B cell (primary cell): ENCODE measurements around the gene ALG1. TPM values are rescaled to one million over a fixed set of nuclear protein-coding genes. Genes with fewer than 3 reads are reported as not detected.
"Not testable (repeated sequence)": the region's sequence is repeated elsewhere in the genome, so short reads cannot be mapped to it uniquely, and the experiment has no call there.

Source experiments
- ATAC-seq: fragments of 200-7000 bp; cut with Tn5 transposase; one replicate; pipeline ENCODE4 v1.10.0; 2021; ENCODE audit warnings: low read depth, mild to moderate bottlenecking, moderate number of reproducible peaks, moderate library complexity
- CTCF ChIA-PET: fragments of 350-600 bp; sonication (Branson Sonifier 250); formaldehyde crosslinking; loops from one replicate; lab custom pipeline; 2021; ENCODE audit warnings: antibody characterized with exemption, inconsistent platforms; lab: Charles Lee
- POLR2A ChIA-PET: fragments of 350-600 bp; sonication (Branson Sonifier 250); formaldehyde crosslinking; loops from one replicate; lab custom pipeline; 2021; ENCODE audit warnings: antibody characterized with exemption; lab: Charles Lee
- DNase-seq: peaks from one replicate; pipeline ENCODE4 v3.0.0; 2013
- H2AFZ ChIP-seq: 2 replicates; pipeline ENCODE4 v1.6.1; 2012; ENCODE audit warnings: mild to moderate bottlenecking, low read depth, low read length; ENCODE audit not compliant: insufficient read depth, poor library complexity, severe bottlenecking
- H3K27ac ChIP-seq, 2 donors: 1 replicate in 1 of 2; 2 replicates in 1 of 2; pipeline ENCODE4 v1.5.1; 2012 to 2013; ENCODE audit warnings: low read length in 2 of 2, mild to moderate bottlenecking in 2 of 2, moderate library complexity in 1 of 2
- H3K27me3 ChIP-seq, 4 experiments: fragments of 200-600 bp in 1 of 4; sonication (generic) in 1 of 4; replicated peaks in 1 of 4; 1 replicate in 2 of 4; 2 replicates in 2 of 4; pipeline versions ENCODE4 v1.6.1 to v1.7.0; 2013 to 2016; ENCODE audit warnings: low read length in 3 of 4, mild to moderate bottlenecking in 2 of 4, mixed read lengths in 1 of 4, moderate library complexity in 1 of 4; ENCODE audit not compliant: insufficient read depth in 4 of 4, control insufficient read depth in 3 of 4; ENCODE audit errors: control extremely low read depth in 1 of 4
- H3K36me3 ChIP-seq, 2 experiments: replicated peaks in 1 of 2; 1 replicate in 1 of 2; 2 replicates in 1 of 2; pipeline versions ENCODE4 v1.6.1 to v1.7.1; 2013; ENCODE audit warnings: low read length in 1 of 2; ENCODE audit not compliant: insufficient read depth in 2 of 2, control insufficient read depth in 1 of 2; ENCODE audit errors: control extremely low read depth in 1 of 2, extremely low read depth in 1 of 2
- H3K4me1 ChIP-seq, 2 donors: fragments of 200-600 bp in 1 of 2; sonication (generic) in 1 of 2; 1 replicate in 1 of 2; 2 replicates in 1 of 2; pipeline versions ENCODE4 v1.5.1 to v1.6.1; 2013 to 2017; ENCODE audit warnings: low read length in 2 of 2; ENCODE audit not compliant: control insufficient read depth in 2 of 2, insufficient read depth in 2 of 2
- H3K4me2 ChIP-seq: replicated peaks from 2 replicates; pipeline ENCODE3; 2012; ENCODE audit warnings: mild to moderate bottlenecking, low read depth, low read length; ENCODE audit not compliant: poor library complexity, severe bottlenecking
- H3K4me3 ChIP-seq, 5 experiments: fragments of 200-600 bp in 1 of 5; sonication (generic) in 1 of 5; 1 replicate in 3 of 5; 2 replicates in 2 of 5; pipeline versions ENCODE4 v1.5.1 to v1.7.0; 2011 to 2016; ENCODE audit warnings: low read length in 4 of 5, mild to moderate bottlenecking in 4 of 5, low read depth in 2 of 5, control low read depth in 1 of 5, moderate library complexity in 1 of 5; ENCODE audit not compliant: insufficient read depth in 1 of 5; ENCODE audit errors: control extremely low read depth in 1 of 5, extremely low read depth in 1 of 5
- H3K79me2 ChIP-seq: fragments of 200-600 bp; sonication (generic); one replicate; pipeline ENCODE4 v1.6.0; 2016; ENCODE audit warnings: low read length; ENCODE audit not compliant: control insufficient read depth, insufficient read depth
- H3K9ac ChIP-seq: fragments of 200-600 bp; sonication (generic); 2 replicates; pipeline ENCODE4 v1.6.1; 2017; ENCODE audit warnings: mild to moderate bottlenecking, low read length, moderate library complexity
- H3K9me3 ChIP-seq, 3 donors: one replicate each; pipeline versions ENCODE4 v1.6.1 to v1.7.1; 2013; ENCODE audit warnings: low read length in 2 of 3; ENCODE audit not compliant: control insufficient read depth in 2 of 3, insufficient read depth in 1 of 3; ENCODE audit errors: control extremely low read depth in 1 of 3
- H4K20me1 ChIP-seq: 2 replicates; pipeline ENCODE4 v1.6.0; 2012; ENCODE audit warnings: mild to moderate bottlenecking, low read length; ENCODE audit not compliant: insufficient read depth, control insufficient read depth, poor library complexity, severe bottlenecking
- H3K27ac Mint-ChIP-seq: one replicate; pipeline ENCODE4 v1.8.0; 2021; ENCODE audit warnings: mixed read lengths
- H3K27me3 Mint-ChIP-seq: one replicate; pipeline ENCODE4 v1.8.0; 2021; ENCODE audit warnings: mixed read lengths
- H3K4me1 Mint-ChIP-seq: one replicate; pipeline ENCODE4 v1.8.0; 2021; ENCODE audit warnings: mixed read lengths
- H3K4me3 Mint-ChIP-seq: one replicate; pipeline ENCODE4 v1.8.0; 2021; ENCODE audit warnings: mixed read lengths
- H3K9me3 Mint-ChIP-seq: one replicate; pipeline ENCODE4 v1.8.0; 2022; ENCODE audit warnings: mixed read lengths; ENCODE audit not compliant: insufficient read depth
- WGBS: methylation state at CpG from one replicate; pipeline ENCODE4 v1.1.5; 2013; ENCODE audit warnings: missing lambda C conversion rate; ENCODE audit not compliant: insufficient coverage; 5-methylcytosine and 5-hydroxymethylcytosine counted together
- intact Hi-C: fragments of 100-400 bp; cut with micrococcal nuclease; formaldehyde crosslinking; loops from one replicate; pipeline ENCODE4 v1.10.0; 2022
- polyA plus RNA-seq: library from polyadenylated mRNA; depleted of rRNA; stranded (reverse); fragments of >200 nt; gene quantifications from 2 replicates; pipeline ENCODE4 v1.2.3, GENCODE V29; 2012
- total RNA-seq, 2 donors: library from RNA; stranded (reverse); fragments of 120-200 nt in 1 of 2; gene quantifications; 1 replicate in 1 of 2; 2 replicates in 1 of 2; pipeline versions ENCODE4 v1.2.3 to v1.2.4, GENCODE V29; 2013 to 2022

ALG1 gene
- total and polyA plus RNA-seq, 2 donors (not counting 1 experiment from before 2014, with no cell fraction given), result 12.2 to 24.2 TPM

DNA sequence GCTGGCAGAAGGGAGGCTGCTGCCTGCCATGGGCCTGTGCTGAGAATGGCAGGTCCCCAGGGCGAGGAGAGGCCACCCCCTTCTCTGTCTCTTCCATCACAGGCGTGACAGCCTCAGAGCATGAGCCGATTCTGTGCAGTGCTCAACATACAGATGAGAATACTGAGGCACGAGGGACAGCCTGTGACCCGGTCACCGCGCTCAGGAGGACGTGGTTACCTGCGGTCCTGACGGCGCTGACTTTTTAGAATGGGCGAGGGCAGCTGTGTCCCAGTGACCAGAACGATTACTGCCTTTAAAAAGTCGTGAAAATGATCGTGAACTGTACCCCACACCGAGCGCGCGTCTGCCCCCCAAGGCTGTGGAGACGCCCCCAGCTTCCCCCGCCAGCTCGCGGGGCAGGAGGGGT, 25.4 kb downstream of the ALG1 start:
- not testable (repeated sequence) for H3K9me3 ChIP-seq, H3K27me3 ChIP-seq, H3K4me1 ChIP-seq, H3K36me3 ChIP-seq, H3K27me3 Mint-ChIP-seq, H4K20me1 ChIP-seq, H3K9me3 Mint-ChIP-seq, ATAC-seq, H3K79me2 ChIP-seq
- intact Hi-C loops, result loop anchor here (1.0 to 5.0 kb wide), 4 partner anchors 26 to 845 kb away; partner anchors contain the start of genes ALG1 and SEC14L5
- under 1% methylated on average over 23 of the region's 23 CpGs for WGBS
- peak overlapping the region; percentile 70 for H3K9ac ChIP-seq
- DNase-seq, result peak; percentile 58
- ChIA-PET CTCF (interaction anchor here (1.2 kb wide), 1 partner anchor 363 kb away, joined by 3 read pairs; the partner anchor contains the start of genes ANKS3 and DNAAF8), POLR2A (interaction anchor here (1.3 kb wide), 1 partner anchor 25 kb away, joined by 6 read pairs; the partner anchor contains the start of gene ALG1)
- H2AFZ ChIP-seq, result peak overlapping the region; percentile 89
- peak overlapping the region in 1 of 2 donors; percentile 83 for H3K27ac ChIP-seq
- Mint-ChIP-seq H3K4me1 (peaks cover 17% of the 10 kb centered on the region), H3K27ac (peak overlapping the region; percentile 87), H3K4me3 (peak overlapping the region; percentile 91)
- peak overlapping the region in 4 of 5 experiments; percentile 48 to 68 (median 64) for H3K4me3 ChIP-seq
- H3K4me2 ChIP-seq, result peak overlapping the region; percentile 55

DNA sequence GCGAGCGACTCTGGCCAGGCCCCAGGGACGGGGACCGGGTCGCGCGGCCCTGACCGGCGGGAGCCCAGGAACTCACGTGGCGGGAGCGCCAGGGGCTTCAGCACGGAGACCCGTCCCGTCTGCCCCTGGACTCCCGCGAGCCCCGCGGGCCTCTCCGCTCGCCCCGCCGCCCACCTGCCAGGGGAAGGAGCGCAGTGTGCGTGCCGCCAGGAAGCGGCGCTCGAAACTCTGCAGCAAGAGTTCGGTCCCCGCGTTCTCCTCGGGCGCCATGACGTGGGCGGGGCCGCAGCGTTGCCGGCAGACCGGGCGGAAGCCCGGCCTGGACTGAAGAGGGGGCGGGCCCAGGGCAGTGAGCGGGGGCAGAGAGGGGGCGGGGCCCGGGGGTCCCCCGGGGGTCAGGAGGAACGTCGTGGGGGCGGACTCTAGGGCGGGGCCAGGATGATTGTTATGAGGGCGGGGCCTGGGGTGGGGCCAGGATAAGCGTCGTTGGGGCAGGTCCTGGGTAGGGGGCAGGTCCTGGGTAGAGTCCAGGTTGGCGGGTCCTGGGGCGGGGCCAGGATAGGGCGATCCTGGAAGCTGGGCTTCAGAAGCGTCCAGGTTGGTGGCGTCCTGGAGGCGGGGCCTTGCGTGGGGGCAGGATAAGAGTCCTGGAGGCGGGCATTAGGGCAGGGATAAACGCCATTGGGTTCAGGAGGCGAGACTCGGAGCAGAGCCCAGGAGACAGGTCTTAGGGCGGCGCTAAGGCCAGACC, 26.0 kb downstream of the ALG1 start, which contains the start of gene EEF2KMT:
Gene EEF2KMT, minus strand, starts transcription at position 326 of the 751 bp plus-strand sequence. Its CDS starts 56 bp downstream, at position 270.
- CTCF ChIA-PET, result interaction anchor here (1.1 to 1.2 kb wide), 2 partner anchors 25 to 363 kb away, joined by 3 read pairs; partner anchors contain the start of genes ANKS3 and DNAAF8
- H3K27me3 Mint-ChIP-seq, H3K9me3 Mint-ChIP-seq, H3K4me1 ChIP-seq, H3K36me3 ChIP-seq, H4K20me1 ChIP-seq, H3K79me2 ChIP-seq, H3K9me3 ChIP-seq, H3K27me3 ChIP-seq: not testable (repeated sequence)
- peak within 1 kb of the TSS; percentile 91 for H3K4me3 Mint-ChIP-seq
- POLR2A ChIA-PET, result interaction anchor here (0.6 to 1.3 kb wide), 5 partner anchors 25 to 482 kb away, joined by 3 to 6 read pairs (median 3); partner anchors contain the start of genes ALG1, ANKS3, DNAAF8 and NAGPA
- peak within 1 kb of the TSS; percentile 95 for H3K27ac Mint-ChIP-seq
- H3K9ac ChIP-seq, result peak within 1 kb of the TSS; percentile 70
- peak within 1 kb of the TSS; percentile 55 for H3K4me2 ChIP-seq
- H3K27ac ChIP-seq, result peak within 1 kb of the TSS; percentile 83 to 87
- intact Hi-C loops, result loop anchor here (1.0 to 5.0 kb wide), 4 partner anchors 26 to 845 kb away; partner anchors contain the start of genes ALG1 and SEC14L5
- under 1% methylated on average over 66 of the region's 67 CpGs for WGBS
- peak within 1 kb of the TSS; percentile 89 for H2AFZ ChIP-seq
- peaks cover 13% of the 10 kb centered on the region for H3K4me1 Mint-ChIP-seq
- ATAC-seq (peak; percentile 99), DNase-seq (peak; percentile 98)
- H3K4me3 ChIP-seq, result peak within 1 kb of the TSS in 4 of 5 experiments; percentile 61 to 68 (median 64)

DNA sequence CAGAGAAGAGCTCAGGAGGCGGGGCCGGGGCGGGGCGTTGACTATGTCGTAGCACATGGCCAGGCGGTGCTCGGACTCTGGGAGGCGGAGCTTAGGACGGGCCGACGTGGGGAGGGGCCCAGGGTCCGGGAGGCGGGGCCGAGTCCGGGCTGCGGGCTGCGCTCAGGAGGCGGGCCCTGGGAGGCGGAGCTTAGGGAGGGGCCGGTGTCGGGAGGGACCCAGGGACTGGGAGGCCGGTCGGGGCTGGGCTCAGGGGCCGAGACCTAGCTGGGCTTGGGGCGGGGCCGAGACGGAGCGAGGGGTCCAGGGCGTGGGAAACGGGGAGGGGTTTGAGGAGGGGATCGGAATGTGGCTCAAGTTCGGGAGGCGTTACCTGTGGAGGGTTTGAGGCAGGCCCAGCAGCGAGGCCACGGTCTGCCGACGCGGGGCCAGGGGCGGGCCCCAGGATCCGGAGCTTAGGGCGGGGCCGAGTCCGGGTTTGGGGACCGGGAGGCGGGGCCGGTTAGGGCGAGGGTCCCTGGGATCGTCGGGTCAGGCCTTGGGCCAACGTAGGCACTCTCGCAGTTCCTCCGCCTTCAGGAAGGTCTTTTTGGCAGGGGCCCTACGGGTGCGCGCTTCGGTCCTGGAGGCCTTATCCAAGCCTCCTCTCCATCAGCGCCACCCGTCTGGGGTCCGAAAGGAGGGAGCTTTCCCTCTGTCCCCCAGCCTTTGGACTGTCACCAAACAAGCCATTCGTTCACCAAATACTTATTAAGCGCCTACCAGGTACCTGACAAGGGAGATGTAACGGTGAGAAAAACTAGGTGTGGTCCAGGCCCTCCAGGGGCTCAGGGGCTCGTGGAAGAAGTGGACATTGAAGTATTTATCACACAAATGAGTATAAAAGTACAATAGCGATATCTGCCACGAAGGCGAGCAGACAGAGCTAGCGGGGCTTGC, 26.8 kb downstream of the ALG1 start:
- H3K9ac ChIP-seq, result peak overlapping the region; percentile 70

More for the DNA sequence above, 26.8 kb downstream of the ALG1 start:
- DNase-seq (peak; percentile 82), ATAC-seq (peak; percentile 59)
- H4K20me1 ChIP-seq, H3K27me3 Mint-ChIP-seq, H3K79me2 ChIP-seq, H3K9me3 Mint-ChIP-seq, H3K4me1 ChIP-seq, H3K9me3 ChIP-seq, H3K27me3 ChIP-seq, H3K36me3 ChIP-seq: not testable (repeated sequence)
- peak overlapping the region in 4 of 5 experiments; percentile 61 to 68 (median 64) for H3K4me3 ChIP-seq
- CTCF ChIA-PET, result interaction anchor here (1.1 to 1.2 kb wide), 2 partner anchors 26 to 364 kb away, joined by 3 read pairs; partner anchors contain the start of genes ANKS3 and DNAAF8
- peak overlapping the region; percentile 89 for H2AFZ ChIP-seq
- H3K4me2 ChIP-seq, result peak overlapping the region; percentile 55
- H3K27ac Mint-ChIP-seq, result peak overlapping the region; percentile 95
- POLR2A ChIA-PET, result interaction anchor here (0.6 to 1.3 kb wide), 5 partner anchors 26 to 483 kb away, joined by 3 to 6 read pairs (median 3); partner anchors contain the start of genes ALG1, ANKS3, DNAAF8 and NAGPA
- 1% methylated on average over 31 of the region's 67 CpGs for WGBS
- H3K4me1 Mint-ChIP-seq, result peaks cover 13% of the 10 kb centered on the region
- intact Hi-C loops, result loop anchor here (5.0 kb wide), 3 partner anchors 141 to 846 kb away; partner anchors contain the start of gene SEC14L5
- H3K4me3 Mint-ChIP-seq, result peak overlapping the region; percentile 91
- peak overlapping the region; percentile 83 to 87 for H3K27ac ChIP-seq
